Panc1 (cell line): ENCODE measurements around the gene OSBPL10. TPM values are rescaled to one million over a fixed set of nuclear protein-coding genes. Genes with fewer than 3 reads are reported as not detected.

Experiments
- ATAC-seq: fragments of 200-7000 bp; cut with Tn5 transposase; 2 replicates; pipeline ENCODE4 v1.9.1; 2020; ENCODE audit warnings: mild to moderate bottlenecking, moderate library complexity
- BruUV-seq: library from RNA; stranded (reverse); fragments of 400-500 nt; replicated peaks from 2 replicates; lab custom pipeline; 2021; lab: Mats Ljungman, UMichigan
- CTCF ChIA-PET: fragments of 300-600 bp; sonication (Branson Sonifier 250); formaldehyde crosslinking; loops from one replicate; lab custom pipeline; 2022; ENCODE audit warnings: antibody characterized with exemption; lab: Charles Lee
- POLR2A ChIA-PET: fragments of 300-600 bp; sonication (Branson Sonifier 250); formaldehyde crosslinking; loops from one replicate; lab custom pipeline; 2022; ENCODE audit warnings: antibody characterized with exemption; lab: Charles Lee
- DNase-seq: peaks from one replicate; pipeline ENCODE4 v3.0.0-alpha.2; 2010; ENCODE audit warnings: low read depth, low spot score
- H3K27ac ChIP-seq: 2 replicates; pipeline ENCODE4 v1.5.1; 2011; ENCODE audit warnings: mild to moderate bottlenecking, low read length, inconsistent platforms
- H3K27me3 ChIP-seq: fragments of 200-500 bp; sonication (Bioruptor generic); 2 replicates; pipeline ENCODE4 v1.6.0; 2014; ENCODE audit warnings: low read length, inconsistent platforms; ENCODE audit not compliant: control insufficient read depth, insufficient read depth
- H3K36me3 ChIP-seq: fragments of 200-500 bp; sonication (Bioruptor generic); 2 replicates; pipeline ENCODE4 v1.5.1; 2014; ENCODE audit warnings: inconsistent platforms, mild to moderate bottlenecking, low read length, moderate library complexity; ENCODE audit not compliant: control insufficient read depth, insufficient read depth
- H3K4me1 ChIP-seq: 2 replicates; pipeline ENCODE4 v1.5.1; 2011; ENCODE audit warnings: inconsistent platforms, mild to moderate bottlenecking, low read length, moderate library complexity; ENCODE audit not compliant: control insufficient read depth, insufficient read depth
- H3K4me3 ChIP-seq, 2 experiments: 2 replicates each; pipeline ENCODE4 v1.5.1; 2011 to 2012; ENCODE audit warnings: low read depth in 2 of 2, low read length in 2 of 2, mild to moderate bottlenecking in 2 of 2, inconsistent platforms in 1 of 2, moderate library complexity in 1 of 2
- H3K9me3 ChIP-seq: fragments of 200-500 bp; sonication (Bioruptor generic); 2 replicates; pipeline ENCODE4 v1.5.1; 2014; ENCODE audit warnings: low read depth, mild to moderate bottlenecking, inconsistent platforms, low read length, moderate library complexity; ENCODE audit not compliant: control insufficient read depth, insufficient read depth
- POLR2AphosphoS5 ChIP-seq: IDR thresholded peaks from 2 replicates; pipeline ENCODE4 v1.6.1; 2012; ENCODE audit warnings: mild to moderate bottlenecking, low read depth, low read length, moderate library complexity
- SIN3A ChIP-seq: IDR thresholded peaks from 2 replicates; pipeline ENCODE4 v1.6.1; 2012; ENCODE audit warnings: low read depth, mild to moderate bottlenecking, low read length, moderate library complexity, borderline replicate concordance; ENCODE audit not compliant: insufficient read depth
- TCF7L2 ChIP-seq: IDR thresholded peaks from 2 replicates; pipeline ENCODE4 v1.6.1; 2011; ENCODE audit warnings: mild to moderate bottlenecking, low read depth, low read length, inconsistent platforms
- in situ Hi-C: cut with HindIII; loops from 2 replicates; pipeline ENCODE4 v1.10.0; 2016; ENCODE audit warnings: low sequenced_read_pairs, low pct_unique_long_range_greater_than_20kb
- intact Hi-C: fragments of 100-400 bp; cut with micrococcal nuclease; formaldehyde crosslinking; loops from one replicate; pipeline ENCODE4 v1.10.0; 2022; ENCODE audit not compliant: unreplicated experiment
- total RNA-seq: library from RNA; stranded (reverse); gene quantifications from one replicate; pipeline ENCODE4 v1.2.1, GENCODE V29; 2021; ENCODE audit not compliant: unreplicated experiment
- TF ChIP-seq, protein P1 (sequence below): fragments of 450-650 bp; IDR thresholded peaks from 2 replicates; pipeline ENCODE4 v1.5.1; 2017; ENCODE audit warnings: mild to moderate bottlenecking
- TF ChIP-seq, protein P2 (sequence below), 2 experiments: IDR thresholded peaks; 2 replicates each; pipeline ENCODE4 v1.6.1; 2011 to 2012; ENCODE audit warnings: low read depth in 2 of 2, control low read depth in 1 of 2, low read length in 1 of 2, mild to moderate bottlenecking in 1 of 2, moderate library complexity in 1 of 2; ENCODE audit not compliant: insufficient read depth in 1 of 2

Gene OSBPL10
- total RNA-seq, 1 experiment from 2014 or later, result 88.1 TPM

DNA sequence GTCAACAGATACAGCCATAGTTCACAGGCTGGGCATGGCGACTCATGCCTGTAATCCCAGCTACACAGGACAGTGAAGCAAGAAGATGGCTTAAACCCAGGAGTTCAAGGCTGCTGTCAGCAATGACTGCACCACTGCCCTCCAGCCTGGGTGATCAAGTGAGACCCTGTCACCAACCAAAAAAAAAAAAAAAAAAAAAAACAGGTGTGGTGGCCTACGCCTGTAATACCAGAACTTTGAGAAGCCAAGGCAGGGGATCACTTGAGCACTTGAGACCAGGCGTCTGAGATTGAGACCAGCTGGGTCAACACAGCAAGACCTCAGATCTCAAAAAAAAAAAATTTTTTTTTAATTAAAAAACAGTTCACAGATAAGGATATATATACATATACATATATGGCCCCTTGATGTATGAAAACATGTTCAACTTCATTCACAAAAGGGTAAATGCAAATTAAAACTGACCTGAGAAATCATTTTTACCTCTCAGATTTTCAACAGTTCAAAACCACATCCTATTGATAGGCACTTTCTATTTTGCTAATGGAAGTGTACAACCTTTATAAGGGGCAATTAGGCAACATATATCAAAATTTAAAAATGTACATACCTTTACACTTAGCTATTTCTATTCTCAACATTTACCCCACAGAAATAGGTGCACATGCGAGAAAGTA lies 51.1 kb downstream of the OSBPL10 start:
- TF ChIP-seq TCF7L2, result no peak
- TF ChIP-seq, protein P1, sequence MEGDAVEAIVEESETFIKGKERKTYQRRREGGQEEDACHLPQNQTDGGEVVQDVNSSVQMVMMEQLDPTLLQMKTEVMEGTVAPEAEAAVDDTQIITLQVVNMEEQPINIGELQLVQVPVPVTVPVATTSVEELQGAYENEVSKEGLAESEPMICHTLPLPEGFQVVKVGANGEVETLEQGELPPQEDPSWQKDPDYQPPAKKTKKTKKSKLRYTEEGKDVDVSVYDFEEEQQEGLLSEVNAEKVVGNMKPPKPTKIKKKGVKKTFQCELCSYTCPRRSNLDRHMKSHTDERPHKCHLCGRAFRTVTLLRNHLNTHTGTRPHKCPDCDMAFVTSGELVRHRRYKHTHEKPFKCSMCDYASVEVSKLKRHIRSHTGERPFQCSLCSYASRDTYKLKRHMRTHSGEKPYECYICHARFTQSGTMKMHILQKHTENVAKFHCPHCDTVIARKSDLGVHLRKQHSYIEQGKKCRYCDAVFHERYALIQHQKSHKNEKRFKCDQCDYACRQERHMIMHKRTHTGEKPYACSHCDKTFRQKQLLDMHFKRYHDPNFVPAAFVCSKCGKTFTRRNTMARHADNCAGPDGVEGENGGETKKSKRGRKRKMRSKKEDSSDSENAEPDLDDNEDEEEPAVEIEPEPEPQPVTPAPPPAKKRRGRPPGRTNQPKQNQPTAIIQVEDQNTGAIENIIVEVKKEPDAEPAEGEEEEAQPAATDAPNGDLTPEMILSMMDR, result no peak
- no peak for TF ChIP-seq POLR2AphosphoS5
- TF ChIP-seq, protein P2, sequence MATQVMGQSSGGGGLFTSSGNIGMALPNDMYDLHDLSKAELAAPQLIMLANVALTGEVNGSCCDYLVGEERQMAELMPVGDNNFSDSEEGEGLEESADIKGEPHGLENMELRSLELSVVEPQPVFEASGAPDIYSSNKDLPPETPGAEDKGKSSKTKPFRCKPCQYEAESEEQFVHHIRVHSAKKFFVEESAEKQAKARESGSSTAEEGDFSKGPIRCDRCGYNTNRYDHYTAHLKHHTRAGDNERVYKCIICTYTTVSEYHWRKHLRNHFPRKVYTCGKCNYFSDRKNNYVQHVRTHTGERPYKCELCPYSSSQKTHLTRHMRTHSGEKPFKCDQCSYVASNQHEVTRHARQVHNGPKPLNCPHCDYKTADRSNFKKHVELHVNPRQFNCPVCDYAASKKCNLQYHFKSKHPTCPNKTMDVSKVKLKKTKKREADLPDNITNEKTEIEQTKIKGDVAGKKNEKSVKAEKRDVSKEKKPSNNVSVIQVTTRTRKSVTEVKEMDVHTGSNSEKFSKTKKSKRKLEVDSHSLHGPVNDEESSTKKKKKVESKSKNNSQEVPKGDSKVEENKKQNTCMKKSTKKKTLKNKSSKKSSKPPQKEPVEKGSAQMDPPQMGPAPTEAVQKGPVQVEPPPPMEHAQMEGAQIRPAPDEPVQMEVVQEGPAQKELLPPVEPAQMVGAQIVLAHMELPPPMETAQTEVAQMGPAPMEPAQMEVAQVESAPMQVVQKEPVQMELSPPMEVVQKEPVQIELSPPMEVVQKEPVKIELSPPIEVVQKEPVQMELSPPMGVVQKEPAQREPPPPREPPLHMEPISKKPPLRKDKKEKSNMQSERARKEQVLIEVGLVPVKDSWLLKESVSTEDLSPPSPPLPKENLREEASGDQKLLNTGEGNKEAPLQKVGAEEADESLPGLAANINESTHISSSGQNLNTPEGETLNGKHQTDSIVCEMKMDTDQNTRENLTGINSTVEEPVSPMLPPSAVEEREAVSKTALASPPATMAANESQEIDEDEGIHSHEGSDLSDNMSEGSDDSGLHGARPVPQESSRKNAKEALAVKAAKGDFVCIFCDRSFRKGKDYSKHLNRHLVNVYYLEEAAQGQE (IDR thresholded peaks at IDR 0.05; ENCODE audit: insufficient read depth in 1 of 2, low read depth in 2 of 2, low read length in 1 of 2), result no peak
- DNase-seq, result no peak
- ATAC-seq, result no peak
- H3K27me3 ChIP-seq, result no peaks in the 10 kb centered on the region
- POLR2A ChIA-PET, result interaction anchor here (0.6 kb wide), 1 partner anchor 669 kb away, joined by 5 read pairs; no protein-coding TSS in a partner anchor
- in situ Hi-C loops, result no loop called here
- no peak overlapping the region for H3K4me3 ChIP-seq
- H3K27ac ChIP-seq, result no peak overlapping the region
- intact Hi-C loops, result no loop called here
- CTCF ChIA-PET, result interaction anchor here (0.5 kb wide), 1 partner anchor 41 kb away, joined by 6 read pairs; no protein-coding TSS in a partner anchor
- H3K9me3 ChIP-seq, result no peaks in the 10 kb centered on the region
- H3K4me1 ChIP-seq, result peaks cover 28% of the 10 kb centered on the region
- H3K36me3 ChIP-seq, result no peaks in the 10 kb centered on the region
- no TSS peak for BruUV-seq

DNA sequence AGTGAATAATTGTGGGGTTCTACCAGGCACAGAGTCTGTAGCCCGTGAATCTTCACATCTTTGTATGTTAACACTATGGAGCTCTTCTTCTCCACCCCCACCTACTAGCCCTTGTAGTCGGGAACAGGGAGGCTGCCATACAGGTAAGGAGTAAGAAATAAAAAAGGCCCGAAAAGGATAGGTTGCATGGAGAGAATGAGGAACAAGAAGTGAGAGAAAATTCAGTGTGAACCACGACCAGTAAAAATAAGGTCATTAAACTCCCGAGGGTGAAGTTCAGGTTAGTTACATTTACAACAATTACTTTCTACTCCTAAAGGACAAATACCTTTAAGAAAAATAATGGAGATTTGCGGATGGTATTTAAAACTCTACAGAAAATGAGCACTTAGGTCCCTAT lies 53.3 kb downstream of the OSBPL10 start:
- no peak for DNase-seq
- ATAC-seq, result no peak
- Histone ChIP-seq H3K27me3 (no peaks in the 10 kb centered on the region), H3K4me3 (no peak overlapping the region), H3K36me3 (no peaks in the 10 kb centered on the region), H3K9me3 (no peaks in the 10 kb centered on the region), H3K27ac (peak overlapping the region; percentile 31; the same call in 1 of the 2 replicates), H3K4me1 (peaks cover 23% of the 10 kb centered on the region)
- ChIA-PET CTCF (no interaction called here), POLR2A (no interaction called here)
- BruUV-seq, result no TSS peak
- TF ChIP-seq TCF7L2, result no peak
- TF ChIP-seq SIN3A, result no peak
- TF ChIP-seq, protein P2 (IDR thresholded peaks at IDR 0.05; ENCODE audit: insufficient read depth in 1 of 2, low read depth in 2 of 2, low read length in 1 of 2), result no peak
- no peak for TF ChIP-seq POLR2AphosphoS5
- TF ChIP-seq, protein P1, result no peak
- intact Hi-C loops, result no loop called here
- in situ Hi-C loops, result no loop called here
